ENCODE results near the gene OR52B2.
"Not testable (repeated sequence)": the region's sequence is repeated elsewhere in the genome, so short reads cannot be mapped to it uniquely, and the experiment has no call there.

OR52B2 gene

DNA sequence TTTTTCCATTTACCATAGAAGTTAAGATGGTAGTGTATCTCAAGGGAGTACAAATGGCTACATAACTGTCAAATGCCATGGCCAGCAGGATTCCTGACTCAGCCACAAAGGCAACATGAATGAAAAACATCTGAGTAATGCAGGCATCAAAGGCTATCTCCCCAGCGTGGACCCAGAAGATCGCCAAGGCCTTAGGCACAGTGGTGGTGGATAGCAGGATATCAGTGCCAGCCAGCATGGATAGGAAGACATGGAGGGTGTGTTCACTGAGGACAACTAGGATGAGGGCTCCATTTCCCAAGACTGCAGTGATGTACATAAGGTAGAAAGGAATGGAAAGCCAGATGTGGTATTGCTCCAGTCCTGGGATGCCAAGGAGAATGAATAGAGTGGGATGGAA is 18.0 kb downstream of the OR52B2 start:
- DNase-seq (ENCODE audit: low read depth) = no peak

DNA sequence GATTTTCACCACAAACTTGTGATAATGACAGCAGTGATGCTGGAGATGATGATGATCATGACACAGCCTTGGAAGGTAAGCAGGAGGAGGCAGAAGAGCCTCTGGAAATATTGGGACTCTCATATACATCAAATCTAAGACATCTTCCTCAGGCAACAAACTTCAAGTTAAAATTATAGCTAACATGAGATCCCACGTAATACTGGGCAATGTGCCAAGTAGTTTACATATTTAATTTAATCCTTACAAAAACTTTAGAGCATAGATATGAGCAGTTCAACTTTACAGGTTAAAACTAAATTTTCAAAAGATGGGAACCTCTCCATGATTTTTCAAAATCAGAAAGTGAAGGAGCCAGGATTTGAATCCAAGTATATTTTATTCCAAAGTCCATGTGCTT is 19.0 kb downstream of the OR52B2 start:
- DNase-seq (ENCODE audit: low read depth) = no peak

DNA sequence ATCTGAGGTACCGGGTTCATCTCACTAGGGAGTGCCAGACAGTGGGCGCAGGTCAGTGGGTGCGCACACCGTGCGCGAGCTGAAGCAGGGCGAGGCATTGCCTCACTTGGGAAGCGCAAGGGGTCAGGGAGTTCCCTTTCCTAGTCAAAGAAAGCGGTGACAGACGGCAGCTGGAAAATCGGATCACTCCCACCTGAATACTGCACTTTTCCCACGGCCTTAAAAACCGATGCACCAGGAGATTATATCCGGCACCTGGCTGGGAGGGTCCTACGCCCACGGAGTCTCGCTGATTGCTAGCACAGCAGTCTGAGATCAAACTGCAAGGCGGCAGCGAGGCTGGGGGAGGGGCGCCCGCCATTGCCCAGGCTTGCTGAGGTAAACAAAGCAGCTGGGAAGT is 26.4 kb downstream of the OR52B2 start:
- not testable (repeated sequence) for DNase-seq (ENCODE audit: low read depth)

DNA sequence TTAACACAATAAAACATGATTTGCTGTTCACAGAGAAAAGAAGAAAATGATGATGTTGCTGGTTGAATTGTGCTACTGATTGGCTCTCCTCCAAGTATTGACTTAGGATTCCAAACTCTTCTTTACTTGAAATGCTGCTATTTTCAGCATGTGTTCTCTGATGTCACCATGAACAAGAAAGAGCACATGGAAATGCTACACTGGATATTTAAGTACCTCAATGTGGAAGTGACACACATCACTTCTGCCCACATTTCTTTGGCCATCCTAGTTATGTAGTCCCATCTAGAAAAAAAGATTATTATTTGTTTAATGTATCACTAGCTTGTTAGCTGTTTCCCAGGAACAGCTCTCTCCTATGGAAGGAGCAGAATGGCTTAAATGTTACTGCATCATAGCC is 27.2 kb downstream of the OR52B2 start:
- no peak for DNase-seq (ENCODE audit: low read depth)

DNA sequence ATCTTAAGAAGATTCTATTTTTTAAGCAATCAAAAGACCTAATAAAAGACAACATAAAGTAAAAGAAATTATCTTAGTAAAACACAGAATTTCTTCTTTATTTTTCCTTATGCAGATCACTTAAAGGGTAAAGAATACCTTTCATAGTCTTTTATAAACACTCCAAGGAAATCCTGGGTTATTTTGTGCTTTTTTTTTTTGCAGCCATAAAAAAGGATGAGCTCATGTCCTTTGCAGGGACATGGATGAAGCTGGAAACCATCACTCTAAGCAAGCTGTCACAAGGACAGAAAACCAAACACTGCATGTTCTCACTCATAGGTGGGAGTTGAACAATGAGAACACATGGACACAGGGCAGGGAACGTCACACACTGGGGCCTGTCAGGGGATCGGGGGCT is 34.2 kb downstream of the OR52B2 start:
- DNase-seq (ENCODE audit: low read depth) = not testable (repeated sequence)

DNA sequence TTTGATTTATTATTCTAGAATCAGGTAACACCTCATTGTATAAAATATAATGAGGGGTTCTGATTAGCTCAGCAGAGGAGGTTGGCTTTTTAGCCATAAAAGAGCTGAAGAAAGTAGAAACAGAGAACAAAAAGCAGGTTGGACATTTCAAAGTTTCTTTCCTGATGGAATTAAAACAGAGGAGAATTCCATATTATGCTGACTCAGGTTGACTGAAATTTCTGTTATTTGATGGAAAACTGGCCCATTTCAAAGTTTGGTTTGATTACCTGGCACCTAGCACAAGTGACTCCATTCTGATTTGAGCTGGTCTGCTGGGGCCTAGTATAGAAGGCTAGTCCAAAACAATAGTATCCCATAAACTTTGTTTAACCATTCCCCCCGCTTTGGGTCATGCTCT is 37.7 kb downstream of the OR52B2 start:
- no peak for DNase-seq (ENCODE audit: low read depth)

DNA sequence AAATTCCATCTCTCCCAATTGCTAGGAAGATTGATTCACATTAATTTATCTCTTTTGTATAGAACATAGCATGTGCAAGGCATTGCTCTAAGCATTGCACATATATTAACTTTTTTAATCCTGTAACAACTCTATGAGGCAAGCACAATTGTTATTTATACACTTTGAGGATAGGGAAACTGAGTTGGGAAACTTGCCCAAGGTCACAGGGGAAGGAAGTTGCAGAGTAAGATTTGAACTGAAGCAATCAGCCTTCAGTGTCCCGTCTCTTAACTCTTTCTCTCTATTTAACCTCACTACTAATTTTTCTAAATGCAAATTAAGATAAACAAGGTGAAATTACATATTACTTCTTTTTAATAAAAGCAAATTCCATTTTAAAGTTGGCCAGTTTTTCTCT is 40.5 kb downstream of the OR52B2 start:
- DNase-seq (ENCODE audit: low read depth) = no peak

DNA sequence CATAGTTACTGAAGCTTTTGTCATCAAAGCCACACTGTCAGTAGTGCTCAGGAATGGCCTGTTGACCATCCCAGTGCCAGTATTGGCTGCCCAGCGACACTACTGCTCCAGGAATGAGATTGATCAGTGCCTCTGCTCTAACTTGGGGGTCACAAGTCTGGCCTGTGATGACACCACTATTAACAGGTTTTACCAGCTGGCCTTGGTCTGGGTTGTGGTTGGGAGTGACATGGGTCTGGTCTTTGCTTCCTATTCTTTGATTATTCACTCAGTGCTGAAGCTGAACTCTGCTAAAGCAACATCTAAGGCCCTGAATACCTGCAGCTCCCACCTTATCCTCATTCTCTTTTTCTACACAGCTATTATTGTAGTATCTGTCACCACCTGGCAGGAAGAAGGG is 41.1 kb downstream of the OR52B2 start:
- no peak for DNase-seq (ENCODE audit: low read depth)

DNA sequence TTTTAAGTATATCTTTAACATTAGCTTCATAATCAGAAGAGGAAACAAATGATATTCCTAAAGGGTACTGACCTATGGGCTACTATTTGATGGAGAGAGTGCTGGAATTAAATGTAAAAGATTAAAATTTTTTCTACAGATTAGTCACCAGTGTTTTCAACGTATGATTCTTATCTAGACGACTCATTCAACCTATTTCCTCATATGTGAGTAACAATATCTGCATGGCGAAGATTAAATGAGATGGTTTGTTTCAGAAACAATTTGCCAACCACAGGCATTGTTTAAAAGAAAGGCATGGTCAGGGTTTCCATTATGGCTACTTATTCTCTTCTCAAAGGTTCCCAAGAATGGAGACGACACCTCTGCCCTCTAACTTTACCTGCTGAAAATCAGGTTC is 42.2 kb downstream of the OR52B2 start:
- DNase-seq (ENCODE audit: low read depth) = no peak

DNA sequence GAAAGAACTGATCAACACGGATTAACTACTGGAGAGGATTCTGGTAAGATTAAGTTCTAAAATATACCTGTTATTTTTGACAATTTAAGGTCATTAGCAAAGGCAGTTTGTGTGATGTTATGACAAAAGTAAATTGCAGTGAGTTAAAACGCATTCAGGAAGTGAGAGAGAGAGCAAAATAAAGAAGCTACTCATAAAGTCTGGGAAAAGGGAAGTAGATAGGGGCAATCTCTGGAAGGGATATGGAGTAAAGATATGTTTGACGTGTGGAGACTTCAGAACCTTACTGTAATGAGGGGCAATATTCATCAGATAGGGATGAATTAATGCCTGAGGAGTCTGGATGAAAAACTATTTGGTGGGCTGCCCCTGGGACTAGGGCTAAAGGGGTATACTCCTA is 45.9 kb downstream of the OR52B2 start:
- DNase-seq (ENCODE audit: low read depth) = no peak

Measured in GM04504 (cell line).